Measurements from ENCODE around the gene PCYOX1L.

PCYOX1L gene, protein sequence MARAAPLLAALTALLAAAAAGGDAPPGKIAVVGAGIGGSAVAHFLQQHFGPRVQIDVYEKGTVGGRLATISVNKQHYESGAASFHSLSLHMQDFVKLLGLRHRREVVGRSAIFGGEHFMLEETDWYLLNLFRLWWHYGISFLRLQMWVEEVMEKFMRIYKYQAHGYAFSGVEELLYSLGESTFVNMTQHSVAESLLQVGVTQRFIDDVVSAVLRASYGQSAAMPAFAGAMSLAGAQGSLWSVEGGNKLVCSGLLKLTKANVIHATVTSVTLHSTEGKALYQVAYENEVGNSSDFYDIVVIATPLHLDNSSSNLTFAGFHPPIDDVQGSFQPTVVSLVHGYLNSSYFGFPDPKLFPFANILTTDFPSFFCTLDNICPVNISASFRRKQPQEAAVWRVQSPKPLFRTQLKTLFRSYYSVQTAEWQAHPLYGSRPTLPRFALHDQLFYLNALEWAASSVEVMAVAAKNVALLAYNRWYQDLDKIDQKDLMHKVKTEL

DNA sequence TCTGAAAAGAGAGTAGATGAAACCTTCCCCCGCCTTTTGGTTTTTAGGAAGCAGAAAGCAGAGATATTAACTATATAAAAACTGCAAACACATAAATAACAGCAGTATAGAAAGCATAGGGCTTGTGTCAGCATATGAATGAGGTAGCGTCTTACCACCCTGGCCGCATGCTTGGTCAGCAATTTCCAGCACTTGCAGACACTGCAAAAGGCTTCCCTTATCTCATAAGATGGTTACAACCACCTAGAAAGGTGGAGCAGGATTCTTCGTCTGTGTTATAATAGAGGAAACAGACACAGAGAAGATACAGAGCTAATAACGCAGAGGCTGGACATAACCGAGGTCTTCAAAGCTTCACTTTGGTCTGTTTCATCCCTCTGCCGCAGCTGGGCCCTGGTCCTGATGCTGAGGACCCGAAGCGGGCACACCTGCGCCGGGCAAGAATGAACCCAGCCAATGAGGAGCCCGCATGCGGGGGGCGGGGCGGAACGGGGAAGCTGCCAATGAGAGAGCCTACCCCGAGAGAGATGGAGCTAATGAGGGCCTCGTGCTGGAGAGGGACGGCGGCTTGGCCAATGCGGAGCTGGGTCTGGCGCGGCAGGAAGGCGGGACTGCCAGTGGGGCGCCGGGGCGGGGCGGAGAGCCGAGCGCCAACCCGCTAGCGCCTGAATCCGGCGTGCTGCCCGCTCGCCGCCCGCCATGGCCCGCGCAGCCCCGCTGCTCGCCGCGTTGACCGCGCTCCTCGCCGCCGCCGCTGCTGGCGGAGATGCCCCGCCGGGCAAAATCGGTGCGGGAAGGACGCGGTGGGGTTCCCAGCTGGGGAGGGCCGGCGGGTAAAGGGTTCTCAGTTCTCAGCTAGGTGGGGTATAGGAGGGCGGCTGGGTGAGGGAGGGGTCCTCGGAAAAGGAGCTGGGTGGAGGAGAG, at the start of gene PCYOX1L:
Gene PCYOX1L (plus strand): TSS at position 677 of the 924 bp plus-strand sequence. CDS start 23 bp downstream, at position 700.
- H3K27ac Mint-ChIP-seq = peak within 1 kb of the TSS; percentile 95
- peaks cover 8 to 31% of the 10 kb centered on the region in 2 donors for H3K36me3 Mint-ChIP-seq
- peak; percentile 99 for ATAC-seq (replicated peaks)
- no peaks in the 10 kb centered on the region for H3K27me3 Mint-ChIP-seq
- DNase-seq = peak; percentile 93
- peaks cover 17 to 24% of the 10 kb centered on the region in 2 donors for H3K4me1 Mint-ChIP-seq
- H3K9me3 Mint-ChIP-seq = no peaks in the 10 kb centered on the region
- H3K4me3 Mint-ChIP-seq = peak within 1 kb of the TSS; percentile 92 to 96

DNA sequence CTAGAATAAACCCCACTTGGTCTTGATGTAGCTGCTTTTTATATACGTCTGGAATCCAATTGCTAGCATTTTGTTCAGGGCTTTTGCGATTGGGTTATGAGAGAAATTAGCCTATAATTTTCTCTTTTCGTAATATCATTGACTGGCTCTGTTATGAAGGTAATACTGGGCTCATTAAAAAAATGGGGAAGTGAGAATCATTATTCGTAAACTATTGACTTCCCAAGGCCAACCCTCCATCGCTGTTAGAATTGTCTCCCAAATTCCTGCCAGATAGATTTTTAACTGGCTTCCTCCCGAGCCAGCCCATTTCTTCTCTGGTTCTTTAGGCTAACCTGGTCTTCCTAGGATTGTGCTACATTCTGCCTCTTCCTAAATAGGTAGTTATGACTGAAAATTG, 48.5 kb upstream of the PCYOX1L start:
- Mint-ChIP-seq H3K36me3 (no peaks in the 10 kb centered on the region), H3K27me3 (no peaks in the 10 kb centered on the region), H3K4me1 (no peaks in the 10 kb centered on the region), H3K27ac (no peak overlapping the region), H3K9me3 (no peaks in the 10 kb centered on the region), H3K4me3 (no peak overlapping the region)
- ATAC-seq (replicated peaks) (no peak), DNase-seq (no peak)

DNA sequence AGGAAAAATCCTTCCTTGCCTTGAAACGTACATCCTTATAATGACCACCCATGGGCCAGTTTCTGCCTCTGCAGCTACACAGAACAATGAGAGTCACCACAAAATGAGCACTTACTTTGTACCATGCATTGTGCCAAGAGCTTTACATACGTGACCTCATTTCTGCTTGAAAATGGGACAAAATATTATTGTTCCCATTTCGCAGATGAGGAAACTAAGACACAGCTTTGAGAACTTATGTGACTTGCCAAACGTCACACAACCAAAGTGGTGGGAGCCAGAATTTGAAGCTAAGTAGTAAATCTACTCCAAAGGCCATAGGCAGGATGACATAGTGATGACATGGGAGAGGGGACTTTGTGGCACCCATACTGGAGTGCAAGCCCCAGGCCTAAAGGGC, 47.4 kb upstream of the PCYOX1L start:
- no peak for ATAC-seq (replicated peaks)
- H3K27ac Mint-ChIP-seq = no peak overlapping the region

DNA sequence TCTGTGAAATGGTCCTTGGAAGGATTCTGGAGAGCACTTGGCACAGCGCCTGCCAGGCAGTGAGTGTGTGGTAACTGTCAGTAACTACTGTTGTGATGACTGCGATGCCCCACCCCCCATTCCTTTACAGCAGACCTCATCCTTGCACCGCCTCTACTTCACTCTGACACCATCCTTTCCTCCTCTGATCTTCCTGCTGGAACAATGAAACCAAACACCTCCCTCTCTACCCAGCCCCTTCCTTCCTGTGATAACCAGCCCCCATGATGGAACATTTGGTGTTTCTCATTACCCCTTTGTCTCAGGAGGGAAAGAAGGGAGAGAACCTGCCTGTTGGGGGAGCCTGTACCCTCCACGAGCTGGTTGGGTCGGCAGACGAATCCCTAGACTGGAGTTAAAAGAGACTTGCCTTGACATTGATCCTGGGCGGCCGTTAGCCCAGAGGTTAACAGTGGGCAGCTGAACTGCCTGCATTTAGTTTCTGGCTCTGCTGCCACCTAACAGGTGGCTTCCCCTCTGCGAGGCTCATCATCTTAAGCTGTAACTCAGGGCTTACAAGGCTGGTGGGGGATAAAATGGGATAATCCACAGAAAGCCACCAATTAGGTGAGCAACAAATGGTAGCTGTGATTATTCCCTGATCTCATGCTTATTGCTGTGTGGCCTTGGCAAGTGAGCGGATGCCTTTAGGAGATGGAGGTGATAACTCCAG, 46.7 kb upstream of the PCYOX1L start:
- Mint-ChIP-seq H3K27me3 (no peaks in the 10 kb centered on the region), H3K36me3 (no peaks in the 10 kb centered on the region), H3K27ac (no peak overlapping the region), H3K9me3 (no peaks in the 10 kb centered on the region), H3K4me1 (no peaks in the 10 kb centered on the region), H3K4me3 (no peak overlapping the region)
- ATAC-seq (replicated peaks) (no peak), DNase-seq (no peak)

More for the DNA sequence above, 47.4 kb upstream of the PCYOX1L start:
- Mint-ChIP-seq H3K36me3 (no peaks in the 10 kb centered on the region), H3K27me3 (no peaks in the 10 kb centered on the region), H3K4me1 (no peaks in the 10 kb centered on the region), H3K4me3 (no peak overlapping the region), H3K9me3 (no peaks in the 10 kb centered on the region)
- no peak for DNase-seq

DNA sequence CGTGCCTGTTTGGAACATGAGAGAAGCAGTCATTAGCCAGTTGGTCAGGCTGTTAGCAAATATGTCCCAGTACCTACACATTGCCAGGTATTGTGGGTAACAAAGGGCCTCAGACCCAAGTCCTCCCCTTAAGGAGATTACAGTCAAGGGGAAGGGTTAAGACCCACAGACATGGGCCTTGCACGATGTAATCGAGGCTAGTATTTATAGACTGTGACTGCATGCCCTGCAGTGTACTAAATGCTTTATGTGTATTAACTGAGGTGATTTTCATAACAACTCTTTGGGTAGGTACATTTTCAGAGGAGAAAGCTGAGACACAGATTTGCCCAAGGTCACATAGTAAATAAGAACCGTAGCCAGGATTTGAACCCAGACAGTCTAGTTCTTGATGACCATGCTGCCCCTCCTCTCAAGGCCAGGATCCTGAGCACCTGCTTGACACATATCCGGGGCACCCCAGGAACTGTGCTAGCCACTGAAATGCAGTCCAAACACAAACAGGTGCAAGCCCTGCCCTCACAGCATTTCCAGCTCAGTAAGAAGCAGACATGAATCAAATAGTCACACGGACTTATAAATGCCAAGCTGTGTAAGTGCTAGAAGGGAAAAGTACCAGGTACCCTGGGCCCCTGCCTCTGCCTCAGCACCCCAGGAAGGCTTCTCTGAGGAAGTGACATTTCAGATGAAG, 44.5 kb upstream of the PCYOX1L start:
- H3K27ac Mint-ChIP-seq = no peak overlapping the region
- ATAC-seq (replicated peaks) = no peak
- no peaks in the 10 kb centered on the region for H3K36me3 Mint-ChIP-seq

DNA sequence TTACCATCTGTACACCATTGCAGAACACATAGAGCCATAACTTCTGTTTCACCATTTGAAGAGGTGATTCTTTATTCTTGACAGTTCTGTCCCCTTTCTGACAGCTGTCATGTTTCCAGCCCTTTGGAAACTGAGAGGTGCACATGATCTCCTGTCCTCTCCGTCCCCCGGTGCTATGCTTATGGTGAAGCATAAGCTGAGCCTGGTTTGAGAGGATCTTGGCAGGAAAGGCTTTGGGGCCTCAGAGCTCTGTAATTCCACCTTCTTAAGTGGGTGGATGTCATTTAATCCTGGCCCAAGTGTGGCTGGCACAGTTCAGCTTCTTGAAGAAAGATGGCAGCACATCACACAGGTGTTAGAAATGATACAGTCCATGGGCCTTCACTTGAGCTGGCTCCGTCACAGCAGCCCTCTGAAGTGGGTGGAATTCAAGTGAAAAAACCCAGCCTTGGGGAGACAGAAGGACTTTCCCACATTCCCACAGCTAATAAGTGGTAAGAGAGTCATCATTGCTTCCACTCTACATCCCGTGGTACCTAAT, 43.2 kb upstream of the PCYOX1L start:
- Mint-ChIP-seq H3K4me1 (no peaks in the 10 kb centered on the region), H3K4me3 (no peak overlapping the region), H3K27ac (no peak overlapping the region), H3K9me3 (no peaks in the 10 kb centered on the region), H3K27me3 (no peaks in the 10 kb centered on the region), H3K36me3 (no peaks in the 10 kb centered on the region)
- DNase-seq (no peak), ATAC-seq (replicated peaks) (no peak)

More for the DNA sequence above, 44.5 kb upstream of the PCYOX1L start:
- H3K4me1 Mint-ChIP-seq = no peaks in the 10 kb centered on the region
- no peaks in the 10 kb centered on the region for H3K27me3 Mint-ChIP-seq
- no peak overlapping the region for H3K4me3 Mint-ChIP-seq
- DNase-seq = no peak
- no peaks in the 10 kb centered on the region for H3K9me3 Mint-ChIP-seq

DNA sequence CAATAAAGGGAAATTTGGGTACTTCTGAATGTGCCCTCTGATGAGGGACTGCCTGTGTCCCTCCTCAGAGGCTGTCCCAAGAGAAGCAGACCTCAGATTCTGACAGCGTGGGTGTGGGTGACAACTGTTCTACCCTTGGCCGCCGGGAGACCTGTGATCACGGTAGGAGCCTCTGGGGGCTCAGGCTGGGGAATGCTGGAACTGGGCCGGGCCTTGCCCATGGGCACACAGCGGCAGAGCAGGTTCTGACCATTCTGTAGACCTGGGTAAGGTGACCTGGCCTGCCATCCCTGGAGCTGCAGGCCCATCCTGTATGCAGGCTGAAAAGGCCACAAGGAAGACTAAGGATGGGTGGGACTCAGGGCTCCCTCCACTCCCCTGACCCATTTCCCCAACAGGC, 42.1 kb upstream of the PCYOX1L start:
- H3K27ac Mint-ChIP-seq = no peak overlapping the region
- H3K9me3 Mint-ChIP-seq = no peaks in the 10 kb centered on the region
- ATAC-seq (replicated peaks) = no peak
- no peaks in the 10 kb centered on the region for H3K4me1 Mint-ChIP-seq
- no peaks in the 10 kb centered on the region for H3K27me3 Mint-ChIP-seq
- H3K4me3 Mint-ChIP-seq = no peak overlapping the region
- H3K36me3 Mint-ChIP-seq = no peaks in the 10 kb centered on the region
- DNase-seq = no peak

DNA sequence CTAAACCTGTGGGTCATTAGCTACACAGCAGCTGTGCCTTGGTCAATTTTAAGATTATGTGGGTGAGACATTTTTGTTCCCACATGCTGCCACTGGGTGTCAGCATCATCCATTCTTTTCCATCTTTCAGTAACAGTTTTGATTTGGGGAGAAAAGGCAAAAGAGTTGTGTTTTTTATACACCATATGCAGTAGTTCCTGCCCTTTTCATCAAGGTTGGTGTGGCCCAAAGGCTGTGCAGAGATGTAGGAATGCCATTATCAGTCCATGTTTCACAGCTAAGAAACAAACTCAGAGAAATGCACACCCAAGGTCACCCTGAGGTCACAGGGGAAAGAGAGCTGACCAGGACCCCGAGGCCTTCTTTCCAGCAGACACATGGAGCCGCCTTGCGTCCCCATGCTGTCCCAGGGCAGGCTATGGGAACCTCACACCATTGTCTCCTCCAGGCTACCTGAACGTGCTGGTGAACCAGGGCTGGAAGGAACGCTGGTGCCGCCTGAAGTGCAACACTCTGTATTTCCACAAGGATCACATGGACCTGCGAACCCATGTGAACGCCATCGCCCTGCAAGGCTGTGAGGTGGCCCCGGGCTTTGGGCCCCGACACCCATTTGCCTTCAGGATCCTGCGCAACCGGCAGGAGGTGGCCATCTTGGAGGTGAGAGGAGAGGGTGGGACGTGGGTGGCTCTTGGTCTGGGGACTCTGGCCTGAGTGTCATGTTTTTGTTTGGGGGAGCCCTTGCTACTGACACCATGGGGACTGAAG, 40.4 kb upstream of the PCYOX1L start:
- DNase-seq = no peak
- ATAC-seq (replicated peaks) = peak; percentile 49 to 71
- H3K9me3 Mint-ChIP-seq = no peaks in the 10 kb centered on the region
- no peak overlapping the region for H3K4me3 Mint-ChIP-seq
- H3K4me1 Mint-ChIP-seq = no peaks in the 10 kb centered on the region
- H3K36me3 Mint-ChIP-seq = no peaks in the 10 kb centered on the region
- H3K27ac Mint-ChIP-seq = no peak overlapping the region
- H3K27me3 Mint-ChIP-seq = no peaks in the 10 kb centered on the region

DNA sequence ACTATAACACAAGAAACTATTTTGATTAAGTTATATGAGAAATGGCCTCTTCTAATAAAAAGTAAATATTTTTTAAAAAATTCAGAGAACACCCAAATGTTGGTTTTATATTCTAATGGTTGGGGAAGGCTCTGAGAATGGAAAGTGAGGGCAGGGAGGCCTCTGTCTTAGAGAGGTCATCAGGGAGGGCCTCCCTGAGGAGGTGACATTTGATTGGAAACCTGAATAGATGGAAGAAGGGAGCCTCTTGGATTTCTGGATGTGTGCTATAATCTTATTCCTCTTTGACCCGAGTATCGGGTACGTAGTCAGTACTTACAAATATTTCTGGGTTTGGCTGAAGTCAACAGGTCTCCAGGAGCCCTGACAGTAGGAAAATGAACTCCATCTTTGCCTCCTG, 38.7 kb upstream of the PCYOX1L start:
- no peak overlapping the region for H3K4me3 Mint-ChIP-seq
- DNase-seq (no peak), ATAC-seq (replicated peaks) (no peak)
- H3K27ac Mint-ChIP-seq = no peak overlapping the region
- no peaks in the 10 kb centered on the region for H3K27me3 Mint-ChIP-seq
- H3K9me3 Mint-ChIP-seq = no peaks in the 10 kb centered on the region
- H3K4me1 Mint-ChIP-seq = no peaks in the 10 kb centered on the region
- no peaks in the 10 kb centered on the region for H3K36me3 Mint-ChIP-seq

DNA sequence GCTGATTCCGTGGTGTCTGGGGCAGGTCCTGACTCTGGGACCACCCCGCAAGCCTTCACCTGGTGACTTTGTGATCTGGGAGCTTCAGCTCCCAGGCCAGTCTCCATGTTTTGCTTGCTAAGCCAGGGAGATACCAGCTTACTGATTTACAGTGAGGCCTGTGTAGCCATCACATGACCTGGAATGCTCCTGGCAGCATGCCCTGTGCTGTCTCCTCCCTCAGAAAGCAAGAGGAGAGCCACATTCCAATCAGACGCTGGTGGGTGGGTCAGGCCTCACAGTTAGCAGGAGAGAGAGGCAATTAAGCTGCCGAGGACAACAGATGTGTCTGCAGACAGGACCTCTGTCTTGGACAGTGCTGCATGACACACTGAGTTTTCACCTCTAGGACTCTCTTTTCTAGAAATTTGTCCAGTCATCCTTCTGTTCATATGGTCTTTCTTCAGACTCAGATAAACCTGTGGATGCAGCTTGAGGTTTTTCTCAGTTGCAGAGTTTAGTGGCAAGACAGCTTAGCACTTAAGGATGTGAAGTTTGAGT, 37.0 kb upstream of the PCYOX1L start:
- ATAC-seq (replicated peaks) = no peak
- Mint-ChIP-seq H3K4me3 (no peak overlapping the region), H3K36me3 (peaks cover 0 to 2% of the 10 kb centered on the region in 2 donors)

DNA sequence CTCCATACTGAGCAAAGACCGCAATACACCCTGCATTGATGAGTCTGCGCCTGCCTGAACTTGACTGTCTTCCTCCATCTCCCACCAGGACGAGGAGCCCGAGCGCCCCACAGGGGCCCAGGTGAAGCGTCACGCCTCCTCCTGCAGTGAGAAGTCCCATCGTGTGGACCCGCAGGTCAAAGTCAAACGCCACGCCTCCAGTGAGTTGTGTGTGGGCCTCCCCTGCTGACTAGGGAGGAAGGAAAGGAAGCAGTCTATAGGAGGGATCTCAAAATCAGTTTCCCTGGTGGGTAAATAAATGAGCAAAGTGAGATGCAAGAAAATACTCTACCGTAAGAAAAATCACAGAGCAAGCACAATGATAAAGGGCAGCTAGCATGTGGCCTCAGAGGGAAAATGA, 35.3 kb upstream of the PCYOX1L start:
- Mint-ChIP-seq H3K36me3 (peaks cover 0 to 2% of the 10 kb centered on the region in 2 donors), H3K27ac (no peak overlapping the region), H3K9me3 (no peaks in the 10 kb centered on the region), H3K4me3 (no peak overlapping the region), H3K27me3 (no peaks in the 10 kb centered on the region), H3K4me1 (no peaks in the 10 kb centered on the region)
- DNase-seq (no peak), ATAC-seq (replicated peaks) (no peak)

More for the DNA sequence above, 37.0 kb upstream of the PCYOX1L start:
- no peaks in the 10 kb centered on the region for H3K27me3 Mint-ChIP-seq
- no peaks in the 10 kb centered on the region for H3K4me1 Mint-ChIP-seq
- H3K27ac Mint-ChIP-seq = no peak overlapping the region
- no peaks in the 10 kb centered on the region for H3K9me3 Mint-ChIP-seq
- DNase-seq = no peak

DNA sequence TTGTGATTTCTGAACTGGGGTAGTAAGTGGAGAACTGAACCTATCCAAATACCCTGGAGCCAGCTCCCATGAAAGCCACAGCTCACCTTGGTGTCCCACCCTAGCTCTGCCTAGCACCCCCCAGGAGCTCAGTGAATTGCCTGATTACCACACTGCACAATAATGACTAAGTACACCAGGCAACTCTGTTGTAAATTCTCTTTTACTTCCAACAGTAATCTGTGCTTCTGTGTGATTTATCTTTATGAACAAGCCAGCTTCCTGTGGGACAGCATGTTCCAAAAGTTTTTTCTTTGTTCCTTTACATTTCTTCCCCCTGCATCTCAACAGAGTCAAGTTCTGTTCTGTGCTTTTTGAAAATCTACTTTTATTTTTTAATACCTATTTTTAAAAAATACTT, 34.6 kb upstream of the PCYOX1L start:
- DNase-seq = no peak
- Mint-ChIP-seq H3K27me3 (no peaks in the 10 kb centered on the region), H3K27ac (no peak overlapping the region), H3K36me3 (peaks cover 0 to 2% of the 10 kb centered on the region in 2 donors), H3K4me1 (no peaks in the 10 kb centered on the region), H3K9me3 (no peaks in the 10 kb centered on the region), H3K4me3 (no peak overlapping the region)
- no peak for ATAC-seq (replicated peaks)
